CD4-positive, alpha-beta T cell treated with Interleukin-2 at 100 ng/mL for 4 hours (primary cell): ENCODE measurements around the gene HRG.

Experiments
- DNase-seq: peaks from one replicate; pipeline ENCODE4 v3.0.0-alpha.2; 2020; ENCODE audit warnings: low spot score

HRG gene

DNA sequence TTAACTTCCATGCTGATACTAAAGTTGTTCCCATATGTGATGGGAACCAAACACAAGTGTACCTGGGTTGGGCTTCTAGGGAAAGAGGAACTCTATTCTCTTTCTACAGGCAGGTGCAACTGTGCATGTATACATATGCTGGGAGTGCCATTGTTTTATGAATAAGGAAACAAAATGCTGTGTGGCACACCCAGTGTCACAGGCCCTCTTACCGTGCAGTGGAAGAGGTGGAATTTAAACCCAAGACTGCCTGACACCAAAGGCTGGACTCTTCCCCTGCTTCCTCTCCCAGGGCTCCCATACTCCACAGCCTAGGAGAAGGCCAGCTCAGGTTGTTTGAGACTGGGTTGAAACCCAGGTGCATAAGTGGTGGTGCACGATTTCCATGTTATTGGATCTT lies 27.6 kb upstream of the HRG start:
- DNase-seq, result no peak

DNA sequence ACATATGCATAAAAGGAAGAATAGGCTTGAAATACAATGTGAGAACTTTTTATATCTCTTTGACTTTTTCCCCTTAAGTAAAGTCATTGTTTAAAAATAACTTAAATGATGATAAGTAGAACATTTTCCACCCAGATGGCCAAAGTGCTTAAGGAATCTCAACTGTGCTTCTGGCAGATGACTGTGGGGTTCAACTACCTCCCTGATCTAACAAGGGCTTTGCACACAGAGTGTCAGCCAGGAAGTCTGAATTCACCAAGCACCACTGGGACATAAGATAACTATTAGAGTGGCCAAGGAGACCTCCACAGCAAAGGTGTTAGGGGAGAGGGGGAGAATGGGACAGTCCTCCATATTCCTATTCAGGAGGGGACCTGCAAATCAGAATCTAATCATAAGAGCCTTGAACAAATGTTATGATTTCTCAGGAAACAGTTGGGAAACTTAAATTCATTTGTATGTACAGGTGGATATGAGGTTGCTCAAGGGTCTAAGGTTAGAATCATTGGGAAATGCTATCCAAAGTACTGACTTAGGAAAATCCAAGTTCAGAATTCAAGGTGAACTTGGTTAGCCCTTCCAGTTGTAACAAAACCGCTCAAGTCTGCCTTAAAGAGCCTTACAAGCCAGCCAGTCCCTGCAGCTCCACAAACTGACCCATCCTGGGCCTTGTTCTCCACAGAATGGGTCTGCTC lies 25.9 kb upstream of the HRG start, which contains the start of gene FETUB:
FETUB (plus strand) TSS at position 622 of the 695 bp plus-strand sequence; CDS start at position 684, 62 bp downstream.
- DNase-seq, result no peak

DNA sequence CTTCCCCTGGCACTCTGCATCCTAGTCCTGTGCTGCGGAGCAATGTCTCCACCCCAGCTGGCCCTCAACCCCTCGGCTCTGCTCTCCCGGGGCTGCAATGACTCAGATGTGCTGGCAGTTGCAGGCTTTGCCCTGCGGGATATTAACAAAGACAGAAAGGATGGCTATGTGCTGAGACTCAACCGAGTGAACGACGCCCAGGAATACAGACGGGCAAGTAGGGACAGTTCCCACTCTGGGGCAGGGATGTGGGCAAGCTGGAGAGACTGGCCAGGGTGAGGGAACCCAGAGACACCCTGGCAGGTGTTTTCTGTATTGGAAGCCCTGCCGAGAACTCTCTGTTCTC lies 25.4 kb upstream of the HRG start:
- no peak for DNase-seq

DNA sequence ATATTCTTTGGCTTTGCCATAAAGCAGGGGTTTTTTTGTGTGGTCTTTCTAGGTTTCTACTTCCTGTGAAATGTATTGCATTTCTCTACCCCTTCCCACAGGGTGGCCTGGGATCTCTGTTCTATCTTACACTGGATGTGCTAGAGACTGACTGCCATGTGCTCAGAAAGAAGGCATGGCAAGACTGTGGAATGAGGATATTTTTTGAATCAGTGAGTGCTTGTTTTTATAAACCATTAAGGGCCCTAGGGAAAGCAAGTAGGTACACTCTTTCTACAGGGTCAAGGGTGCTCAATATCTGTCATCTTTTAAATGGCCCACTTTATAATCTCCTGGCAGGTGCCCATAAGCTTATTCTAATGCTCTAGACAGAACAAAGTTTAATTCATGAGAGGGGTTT lies 24.9 kb upstream of the HRG start:
- DNase-seq, result no peak

DNA sequence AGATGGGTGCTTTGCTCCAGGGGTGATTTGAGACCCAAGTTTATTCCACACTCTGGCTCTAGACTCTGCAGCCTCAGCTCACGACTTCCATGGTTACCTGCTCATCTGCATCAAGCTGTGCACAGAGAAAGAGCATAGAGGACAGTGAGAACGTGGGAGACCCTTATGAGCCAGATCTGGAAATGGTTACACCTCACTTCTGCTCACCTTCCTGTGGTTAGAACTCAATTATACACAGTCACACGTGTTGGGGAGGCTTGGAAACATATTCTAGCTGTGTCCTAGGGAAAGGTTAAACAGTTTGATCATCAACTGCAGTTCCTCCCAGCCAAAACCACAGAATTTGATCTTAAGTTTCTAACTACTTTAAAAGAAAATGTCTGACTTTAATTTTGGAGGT lies 23.8 kb upstream of the HRG start:
- no peak for DNase-seq

DNA sequence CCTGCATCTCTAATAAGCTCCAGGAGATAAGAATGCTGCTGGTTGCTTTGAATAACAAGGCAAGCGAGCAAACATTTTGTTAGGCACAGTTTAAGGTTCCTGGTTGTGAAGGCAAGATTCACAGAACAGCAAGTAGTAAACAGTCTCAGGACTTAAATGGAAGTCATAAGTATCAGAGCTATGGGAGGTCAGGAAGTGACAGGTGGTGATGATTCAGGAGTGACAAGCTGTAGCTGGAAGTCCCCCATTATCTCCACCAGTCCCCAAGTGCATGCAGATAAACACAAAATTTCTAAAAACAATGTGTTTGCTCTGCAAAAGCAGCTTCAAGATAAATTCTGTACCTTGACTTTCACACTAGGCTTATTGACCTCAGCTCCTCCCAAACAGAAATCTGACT lies 22.3 kb upstream of the HRG start:
- peak; percentile 10 for DNase-seq

DNA sequence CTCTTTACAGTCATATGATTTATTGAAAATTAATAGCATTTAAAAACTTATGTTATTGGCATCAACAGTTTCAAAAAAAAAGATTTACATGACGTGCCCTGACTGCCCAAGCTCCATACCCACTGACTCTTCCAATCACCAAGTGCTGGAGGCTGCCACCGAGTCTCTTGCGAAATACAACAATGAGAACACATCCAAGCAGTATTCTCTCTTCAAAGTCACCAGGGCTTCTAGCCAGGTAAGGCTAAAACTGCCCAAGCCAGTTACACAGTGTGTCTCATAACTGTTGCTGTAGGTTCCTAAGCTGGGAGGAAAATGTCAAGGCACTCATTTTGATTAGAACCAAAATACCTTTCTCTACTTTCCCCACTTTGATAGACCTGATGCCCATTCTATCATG lies 21.1 kb upstream of the HRG start:
- no peak for DNase-seq

DNA sequence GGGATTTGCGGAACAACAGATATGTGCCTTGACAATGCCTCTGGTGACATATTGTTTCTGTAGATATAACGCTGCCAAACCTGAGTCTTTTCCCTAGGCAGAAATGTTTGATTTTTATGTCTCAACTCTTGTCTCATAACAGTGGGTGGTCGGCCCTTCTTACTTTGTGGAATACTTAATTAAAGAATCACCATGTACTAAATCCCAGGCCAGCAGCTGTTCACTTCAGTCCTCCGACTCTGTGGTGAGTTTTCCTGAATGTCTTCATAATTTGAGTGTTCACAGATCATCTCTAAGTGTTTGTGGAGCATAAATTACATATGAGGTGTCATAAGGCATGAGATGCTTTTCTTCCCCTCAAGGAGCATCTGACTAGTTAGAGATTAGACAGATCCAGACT lies 19.7 kb upstream of the HRG start:
- DNase-seq, result no peak

DNA sequence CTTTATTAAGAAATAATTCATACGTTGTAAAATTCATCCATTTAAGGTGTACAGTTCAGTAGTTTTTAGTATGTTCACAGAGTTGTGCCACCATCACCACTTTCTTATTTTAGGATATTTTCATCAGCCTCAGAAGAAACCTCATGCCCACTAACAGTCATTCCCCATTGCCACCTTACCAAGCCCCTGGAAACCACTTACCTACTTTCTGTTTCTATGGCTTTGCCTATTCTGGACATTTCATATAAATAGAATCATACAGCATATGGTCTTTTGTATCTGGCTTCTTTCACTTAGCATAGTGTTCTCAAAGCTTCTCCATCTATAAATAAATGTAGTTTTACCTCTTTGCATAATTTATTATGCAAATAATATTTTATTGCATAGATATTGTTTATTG lies 19.0 kb upstream of the HRG start:
- no peak for DNase-seq

DNA sequence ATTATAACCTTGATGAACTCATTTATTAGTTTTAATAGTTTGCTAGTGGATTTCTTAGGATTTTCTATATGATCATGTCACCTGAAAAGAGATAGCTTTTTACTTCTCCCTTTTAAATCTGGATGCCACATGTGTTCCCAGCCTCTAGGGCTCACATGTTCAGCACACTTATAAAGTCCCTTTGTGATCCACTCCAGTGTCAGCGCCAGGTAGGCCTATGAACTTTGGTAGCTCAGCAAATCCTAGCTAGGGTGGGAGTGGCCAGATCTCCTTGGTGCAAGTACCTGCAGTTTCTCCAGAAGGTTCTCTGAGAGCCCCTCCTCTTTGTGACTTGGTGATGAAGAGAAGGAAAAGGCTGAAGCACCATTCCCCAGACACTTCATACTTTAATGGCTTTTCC lies 17.0 kb upstream of the HRG start:
- DNase-seq, result no peak

DNA sequence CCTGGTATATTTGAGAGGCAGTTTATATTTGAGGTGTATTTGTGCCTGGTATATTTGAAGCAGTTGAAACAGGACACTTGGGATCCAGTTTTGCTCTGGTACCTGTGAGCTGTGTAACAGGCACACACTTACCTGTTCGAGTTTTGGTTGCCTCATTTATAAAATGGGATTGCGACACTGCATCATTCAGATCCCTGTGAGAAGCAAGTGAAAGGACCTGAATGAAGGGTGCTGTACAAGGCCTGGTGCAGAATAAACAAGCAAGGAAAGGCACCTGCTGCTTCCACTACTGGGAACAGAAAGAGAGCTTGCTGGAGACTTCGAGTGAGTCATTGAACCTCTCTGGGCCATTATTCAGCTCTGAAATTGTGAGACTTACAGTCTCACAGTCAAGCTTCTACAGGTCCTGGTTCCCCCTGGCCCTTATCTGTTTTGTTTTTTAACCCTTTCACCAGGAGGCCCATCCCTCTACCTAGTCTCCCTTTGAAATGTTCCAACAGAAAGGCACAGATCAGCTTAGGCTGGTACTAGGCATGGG lies 14.1 kb upstream of the HRG start:
- DNase-seq, result no peak

DNA sequence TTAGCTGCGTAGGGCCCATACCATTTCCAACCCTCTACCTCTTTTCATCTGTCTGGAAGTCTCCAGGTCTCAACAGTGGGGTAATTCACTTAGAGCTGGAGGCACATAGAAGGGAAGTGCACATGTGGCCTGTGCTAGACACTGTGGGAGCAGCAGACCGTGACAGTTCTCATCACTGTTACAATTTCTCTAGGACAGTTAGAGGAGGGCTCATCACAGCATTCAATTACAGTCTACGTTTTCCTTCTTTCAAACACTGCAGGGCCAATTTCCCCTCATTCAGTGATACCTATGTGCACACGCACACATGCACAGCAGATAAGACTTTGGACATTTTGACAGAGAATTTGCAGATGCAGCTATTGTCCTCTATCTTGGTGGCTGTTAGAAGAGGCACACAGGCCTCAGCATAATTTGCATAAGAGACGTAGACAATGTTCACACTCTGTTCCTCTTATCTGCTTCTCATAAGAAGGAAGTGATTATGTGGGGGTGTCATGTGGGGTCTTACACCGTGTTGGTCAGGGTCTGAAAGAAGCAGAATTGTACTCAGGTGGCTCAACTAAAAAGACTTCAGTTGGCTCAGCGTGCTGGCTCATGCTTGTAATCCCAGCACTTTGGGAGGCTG lies 12.6 kb upstream of the HRG start:
- DNase-seq, result no peak

DNA sequence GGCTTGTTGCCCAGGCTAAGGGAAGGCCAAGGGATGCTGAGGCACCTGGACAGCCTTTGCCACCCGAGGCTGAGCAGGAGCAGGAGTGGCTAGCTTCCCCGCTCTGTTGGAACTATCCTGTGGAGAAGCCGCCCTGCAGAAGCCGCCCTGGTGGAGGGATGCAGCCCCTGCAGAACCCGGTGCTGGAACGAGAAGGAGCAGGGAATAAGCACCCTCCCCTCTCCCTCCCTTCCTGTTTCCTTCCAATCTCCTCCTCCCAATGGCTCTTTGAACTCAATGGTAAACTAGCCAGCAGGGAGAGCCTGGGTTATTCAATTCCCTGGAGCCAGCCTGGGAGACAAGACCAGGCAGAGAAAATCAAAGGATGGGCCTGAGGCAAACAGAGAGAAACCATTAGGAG lies 11.8 kb upstream of the HRG start:
- DNase-seq, result no peak

DNA sequence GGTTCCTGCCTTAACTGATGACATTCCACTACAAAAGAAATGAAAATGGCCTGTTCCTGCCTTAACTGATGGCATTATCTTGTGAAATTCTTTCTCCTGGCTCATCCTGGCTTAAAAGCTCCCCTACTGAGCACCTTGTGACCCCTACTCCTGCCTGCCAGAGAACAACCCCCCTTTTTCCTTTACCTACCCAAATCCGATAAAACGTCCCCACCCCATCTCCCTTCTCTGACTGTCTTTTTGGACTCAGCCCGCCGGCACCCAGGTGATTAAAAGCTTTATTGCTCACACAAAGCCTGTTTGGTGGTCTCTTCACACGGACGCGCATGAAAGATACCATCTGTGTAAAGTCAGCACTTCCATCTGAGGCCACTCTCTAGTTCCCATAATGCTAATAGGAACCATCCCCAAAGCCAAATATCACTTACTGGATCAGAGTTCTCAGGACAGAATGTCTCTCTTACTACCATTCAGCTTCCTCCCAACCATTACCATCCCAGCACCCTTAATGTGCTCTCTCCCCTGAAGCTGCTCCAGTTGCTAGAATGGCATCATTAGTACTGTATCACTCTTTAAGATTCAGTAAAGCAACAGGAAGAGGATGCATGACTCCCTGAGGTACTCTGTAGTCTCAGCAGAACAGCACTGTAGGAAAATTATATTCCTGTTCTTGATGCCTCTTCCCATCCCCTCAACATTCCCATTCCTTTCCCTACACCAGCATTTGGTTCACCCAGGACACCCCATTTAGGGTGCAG lies 2.3 kb upstream of the HRG start:
- no peak for DNase-seq

DNA sequence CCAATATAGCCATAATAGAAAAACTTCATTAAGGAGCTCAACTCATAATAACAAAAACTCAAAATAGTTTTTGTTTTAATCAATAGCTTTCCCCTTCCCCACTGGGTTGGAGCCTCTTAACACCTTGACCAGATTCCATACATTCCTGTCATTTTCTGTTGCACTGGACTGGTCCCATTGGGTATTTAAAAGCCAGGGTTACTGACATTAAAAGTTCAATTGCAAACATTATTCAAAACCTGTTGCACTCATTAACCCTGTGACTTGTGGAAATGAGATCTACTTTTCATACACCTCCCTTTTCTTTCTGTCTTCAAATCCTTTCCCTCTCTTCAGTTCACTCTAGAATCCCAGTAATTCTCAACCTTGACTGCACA lies 1.7 kb upstream of the HRG start:
- DNase-seq, result no peak

DNA sequence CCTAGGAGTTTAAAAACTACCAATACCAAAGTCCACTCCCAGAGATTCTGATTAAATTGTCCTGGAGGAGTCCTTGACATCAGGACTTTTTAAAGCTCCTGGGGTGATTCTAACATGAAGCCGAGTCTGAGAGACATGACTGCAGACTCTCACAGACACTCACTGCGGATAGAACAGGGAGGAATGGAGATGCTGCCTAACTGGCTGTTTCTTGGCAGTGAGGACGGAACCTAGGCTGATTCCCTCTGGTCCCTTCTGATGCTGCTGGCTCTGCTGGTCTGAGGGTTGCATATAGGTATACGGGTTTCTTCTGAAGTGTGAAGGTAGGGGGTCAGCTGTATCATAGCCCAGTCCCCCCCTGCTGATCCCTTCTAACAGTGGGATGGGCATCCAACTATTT lies 1.3 kb upstream of the HRG start:
- no peak for DNase-seq

DNA sequence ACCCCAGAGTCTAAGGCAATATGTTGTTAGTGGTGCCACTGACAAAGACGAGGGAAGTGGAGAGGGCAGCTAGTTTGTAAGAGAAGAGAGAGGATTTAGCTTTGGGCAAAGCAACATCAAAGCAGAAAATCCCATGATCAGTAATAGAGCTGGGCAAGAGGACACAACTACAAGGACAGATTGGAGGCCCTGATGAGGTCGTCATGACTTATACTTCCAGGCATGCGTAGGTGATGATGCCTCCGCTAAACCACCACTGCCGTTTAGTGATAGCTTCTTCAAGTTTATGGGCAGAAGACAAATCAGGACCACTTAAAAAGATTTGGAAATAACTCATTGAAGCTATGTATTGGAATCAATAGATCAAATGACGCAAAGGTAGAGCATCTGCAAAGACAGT lies 2.6 kb downstream of the HRG start:
- no peak for DNase-seq

DNA sequence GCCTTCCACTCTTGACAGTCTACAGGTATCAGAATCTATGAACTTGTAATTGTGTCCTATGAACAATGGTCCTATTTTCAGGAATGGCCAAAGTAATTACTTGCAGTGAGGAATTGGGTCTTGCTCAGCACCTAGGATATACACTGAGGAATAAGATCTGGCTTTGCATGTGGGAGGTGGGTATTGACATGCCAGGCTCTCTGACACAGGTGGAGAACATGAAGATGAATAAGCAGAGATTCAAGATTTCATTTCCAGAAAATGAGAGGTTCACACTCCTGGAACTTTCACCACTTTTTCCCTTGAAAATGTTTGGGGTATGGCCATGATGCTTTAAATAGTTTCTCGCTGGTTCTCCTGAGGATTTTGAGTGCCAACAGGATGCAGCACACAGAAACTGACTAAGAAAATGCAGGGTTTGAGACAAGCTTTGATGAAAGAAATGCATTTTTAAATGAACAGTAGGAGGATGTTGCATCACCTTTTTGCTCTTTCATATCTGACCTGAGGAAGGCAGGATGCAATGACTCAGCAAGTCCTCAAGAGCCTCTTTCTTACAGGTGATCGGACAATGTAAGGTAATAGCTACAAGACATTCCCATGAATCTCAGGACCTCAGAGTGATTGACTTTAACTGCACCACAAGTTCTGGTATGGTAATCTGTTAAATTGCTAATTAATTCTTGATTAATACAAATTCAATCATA lies 3.7 kb downstream of the HRG start:
- no peak for DNase-seq

DNA sequence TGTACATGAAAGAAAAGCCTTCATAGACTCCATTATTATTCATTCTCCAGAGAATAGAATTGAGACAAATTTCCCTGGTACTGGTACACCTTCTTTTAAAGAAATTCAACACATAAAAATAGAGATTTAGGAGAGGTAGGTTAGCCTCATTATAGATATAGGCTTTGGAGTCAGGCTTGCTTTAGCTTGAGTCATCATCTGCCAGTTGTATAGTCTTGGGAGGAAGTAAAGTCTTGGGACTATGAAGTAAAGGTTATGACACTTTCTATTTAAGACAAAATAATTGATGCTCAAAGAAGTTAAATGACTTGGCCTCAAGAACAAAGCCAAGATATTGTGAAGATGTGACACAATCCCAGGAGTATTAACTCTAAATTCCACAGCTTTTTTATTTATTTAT lies 4.3 kb downstream of the HRG start:
- no peak for DNase-seq

DNA sequence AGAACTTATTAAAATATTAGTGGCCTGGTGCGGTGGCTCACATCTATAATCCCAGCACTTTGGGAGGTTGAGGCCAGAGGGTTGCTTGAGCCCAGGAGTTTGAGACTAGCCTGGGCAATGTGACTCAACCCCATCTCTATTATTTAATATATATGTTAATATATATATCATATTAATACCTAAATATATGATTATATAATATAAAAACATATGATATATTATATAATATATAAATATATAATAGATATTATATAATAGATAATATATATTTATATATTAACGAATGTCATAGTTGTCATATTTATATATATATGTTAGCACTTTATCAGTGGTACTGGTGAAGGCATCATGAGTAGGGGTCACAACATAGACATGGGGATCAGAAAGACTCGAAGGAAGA lies 5.2 kb downstream of the HRG start:
- DNase-seq, result no peak

DNA sequence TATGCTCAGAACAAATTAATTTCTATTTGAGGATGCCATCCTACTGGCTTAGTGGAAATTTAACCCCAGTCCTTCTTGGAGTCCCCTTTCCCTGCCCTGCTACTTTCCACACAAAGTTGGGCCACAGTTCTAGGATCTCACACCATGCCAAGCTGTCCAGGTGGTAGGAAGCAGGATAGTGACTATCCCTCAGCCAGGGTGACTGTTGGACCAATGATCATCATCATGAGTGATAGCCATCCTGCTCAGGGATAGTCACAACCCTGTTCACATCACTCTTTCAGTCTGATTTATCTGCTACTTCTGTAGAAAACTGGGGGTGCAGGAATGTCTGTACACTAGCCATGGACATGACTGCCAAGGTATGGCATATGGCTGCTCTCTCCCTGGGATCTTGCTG lies 12.8 kb downstream of the HRG start:
- DNase-seq, result no peak

DNA sequence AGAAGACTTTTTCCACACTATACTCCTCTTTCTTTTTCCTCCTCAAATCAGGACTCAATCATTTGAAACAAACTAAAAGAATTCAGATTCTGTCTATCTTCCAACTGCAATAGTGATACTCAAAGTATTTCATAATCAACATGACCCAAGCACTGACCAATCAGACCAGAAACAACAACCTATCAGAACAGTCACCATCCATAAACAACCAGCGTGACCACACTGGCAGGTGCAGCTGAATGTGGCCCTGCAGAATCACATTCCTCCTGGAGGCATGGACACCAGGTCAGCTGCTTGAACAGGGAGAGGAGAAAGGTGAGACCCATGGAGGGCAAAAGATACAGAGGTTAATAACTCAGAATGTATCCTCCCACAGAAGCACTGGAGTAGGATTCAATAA lies 13.3 kb downstream of the HRG start:
- DNase-seq, result no peak

DNA sequence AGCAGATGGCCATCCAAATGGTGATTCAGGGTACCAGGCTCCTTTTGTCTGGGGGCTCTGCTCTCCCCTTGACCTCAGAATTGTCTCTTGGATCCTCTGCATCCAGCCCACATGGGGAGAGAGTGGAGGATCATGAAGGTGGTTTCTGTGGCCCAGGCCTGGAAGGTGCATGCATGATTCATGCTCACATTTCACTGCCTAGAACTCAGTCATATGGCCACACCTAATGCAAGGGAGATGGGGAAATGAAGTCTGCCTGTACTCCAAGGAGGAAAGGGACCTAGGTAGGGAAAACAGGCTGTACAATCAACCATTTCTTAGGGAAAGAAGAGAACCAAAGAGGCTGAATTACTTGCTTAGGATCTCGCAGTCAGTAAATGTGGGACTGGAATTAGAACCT lies 15.1 kb downstream of the HRG start:
- DNase-seq, result no peak
